Osteoblast (primary cell): ENCODE data around the gene NEU2. TPM values are rescaled to one million over a fixed set of nuclear protein-coding genes. Genes with fewer than 3 reads are reported as not detected.

Source experiments
- DNase-seq: peaks from one replicate; pipeline ENCODE4 v3.0.0; 2011; ENCODE audit warnings: low spot score, mixed read lengths; ENCODE audit not compliant: insufficient read length; ENCODE audit errors: missing footprints
- H2AFZ ChIP-seq: 2 replicates; pipeline ENCODE4 v1.6.0; 2011; ENCODE audit warnings: mild to moderate bottlenecking, low read length
- H3K27ac ChIP-seq: 2 replicates; pipeline ENCODE4 v1.5.1; 2011; ENCODE audit warnings: mild to moderate bottlenecking, low read depth, low read length, moderate library complexity
- H3K27me3 ChIP-seq: 2 replicates; pipeline ENCODE4 v1.6.0; 2012; ENCODE audit warnings: mild to moderate bottlenecking, control low read depth, inconsistent platforms, low read length, moderate library complexity; ENCODE audit not compliant: insufficient read depth
- H3K36me3 ChIP-seq: 2 replicates; pipeline ENCODE4 v1.5.1; 2011; ENCODE audit warnings: mild to moderate bottlenecking, low read length, control low read depth, moderate library complexity; ENCODE audit not compliant: insufficient read depth
- H3K4me1 ChIP-seq: 2 replicates; pipeline ENCODE4 v1.5.1; 2011; ENCODE audit warnings: mild to moderate bottlenecking, low read length, control low read depth, moderate library complexity; ENCODE audit not compliant: insufficient read depth
- H3K4me2 ChIP-seq: 2 replicates; pipeline ENCODE4 v1.6.0; 2011; ENCODE audit warnings: mild to moderate bottlenecking, low read length; ENCODE audit not compliant: insufficient read depth
- H3K4me3 ChIP-seq: fragments of 200-600 bp; sonication (generic); 3 replicates; pipeline ENCODE4 v1.5.1; 2012; ENCODE audit warnings: mild to moderate bottlenecking, low read length, inconsistent platforms; ENCODE audit not compliant: insufficient read depth
- H3K79me2 ChIP-seq: 2 replicates; pipeline ENCODE4 v1.6.0; 2012; ENCODE audit warnings: mild to moderate bottlenecking, low read length, control low read depth, inconsistent platforms; ENCODE audit not compliant: insufficient read depth
- H3K9me3 ChIP-seq: 2 replicates; pipeline ENCODE4 v1.5.1; 2011; ENCODE audit warnings: low read depth, low read length, control low read depth
- H4K20me1 ChIP-seq: 2 replicates; pipeline ENCODE4 v1.6.0; 2012; ENCODE audit warnings: mild to moderate bottlenecking, low read length, control low read depth; ENCODE audit not compliant: insufficient read depth
- total RNA-seq: library from RNA; depleted of rRNA; stranded (reverse); fragments of >200 nt; gene quantifications from 2 replicates; pipeline ENCODE4 v1.2.3, GENCODE V29; 2012
- TF ChIP-seq, protein P1 (sequence below): IDR thresholded peaks from 2 replicates; pipeline ENCODE4 v1.5.1; 2011; ENCODE audit warnings: mild to moderate bottlenecking, low read depth, low read length, moderate library complexity; ENCODE audit errors: extremely low read depth

Gene NEU2
- total RNA-seq, 1 donor: not detected

DNA sequence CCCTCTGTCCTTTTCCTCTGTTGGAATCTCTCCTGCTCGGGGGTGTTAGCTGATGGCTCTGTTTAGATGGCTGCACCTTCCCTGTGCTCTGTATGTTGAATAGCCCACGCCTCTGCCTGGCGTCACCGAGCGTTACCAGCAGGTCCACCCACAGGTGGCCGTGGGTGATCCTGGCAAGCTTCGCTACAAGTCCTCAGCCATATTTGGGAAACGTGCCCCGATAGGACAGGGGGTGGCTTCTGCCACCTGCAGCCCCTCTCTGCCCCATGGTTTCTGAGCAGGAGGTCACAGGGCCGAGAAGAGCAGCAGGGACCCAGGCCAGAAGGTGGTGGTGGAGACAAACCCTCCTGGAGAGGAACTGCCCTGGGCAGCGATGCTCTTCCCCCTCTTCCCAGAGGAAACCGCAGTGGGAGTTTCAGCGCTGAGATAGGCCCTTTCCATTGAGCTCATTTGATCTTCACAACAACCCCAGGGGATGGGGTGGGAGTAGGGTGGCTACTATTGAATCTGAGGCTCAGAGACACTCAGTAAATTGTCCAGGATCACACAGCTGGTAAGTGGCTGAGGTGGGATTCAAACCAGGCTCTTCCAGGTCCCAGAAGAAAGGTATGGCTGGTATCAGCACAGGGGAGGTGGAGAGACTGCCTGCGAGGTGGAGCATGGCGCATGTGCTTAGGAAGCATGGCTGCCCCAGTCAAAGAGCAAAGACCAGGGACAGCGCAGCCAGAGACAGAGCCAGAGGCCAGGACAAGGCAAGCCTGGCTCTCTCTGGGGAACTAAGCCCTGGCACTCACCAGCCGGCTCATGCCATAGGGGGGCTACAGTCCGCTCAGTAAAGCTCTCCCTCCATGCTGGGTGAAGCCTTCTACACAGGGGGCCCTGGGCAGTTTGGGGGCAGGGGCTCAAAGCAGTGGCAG, 34.5 kb upstream of the NEU2 start:
- no peak overlapping the region for H3K27ac ChIP-seq
- no peak overlapping the region for H3K4me3 ChIP-seq
- no peak overlapping the region for H3K4me2 ChIP-seq
- DNase-seq: no peak
- H3K79me2 ChIP-seq: no peaks in the 10 kb centered on the region
- no peaks in the 10 kb centered on the region for H3K4me1 ChIP-seq
- no peak overlapping the region for H2AFZ ChIP-seq
- no peaks in the 10 kb centered on the region for H3K36me3 ChIP-seq
- H4K20me1 ChIP-seq: no peaks in the 10 kb centered on the region
- no peaks in the 10 kb centered on the region for H3K9me3 ChIP-seq
- H3K27me3 ChIP-seq: no peaks in the 10 kb centered on the region
- TF ChIP-seq, protein P1, sequence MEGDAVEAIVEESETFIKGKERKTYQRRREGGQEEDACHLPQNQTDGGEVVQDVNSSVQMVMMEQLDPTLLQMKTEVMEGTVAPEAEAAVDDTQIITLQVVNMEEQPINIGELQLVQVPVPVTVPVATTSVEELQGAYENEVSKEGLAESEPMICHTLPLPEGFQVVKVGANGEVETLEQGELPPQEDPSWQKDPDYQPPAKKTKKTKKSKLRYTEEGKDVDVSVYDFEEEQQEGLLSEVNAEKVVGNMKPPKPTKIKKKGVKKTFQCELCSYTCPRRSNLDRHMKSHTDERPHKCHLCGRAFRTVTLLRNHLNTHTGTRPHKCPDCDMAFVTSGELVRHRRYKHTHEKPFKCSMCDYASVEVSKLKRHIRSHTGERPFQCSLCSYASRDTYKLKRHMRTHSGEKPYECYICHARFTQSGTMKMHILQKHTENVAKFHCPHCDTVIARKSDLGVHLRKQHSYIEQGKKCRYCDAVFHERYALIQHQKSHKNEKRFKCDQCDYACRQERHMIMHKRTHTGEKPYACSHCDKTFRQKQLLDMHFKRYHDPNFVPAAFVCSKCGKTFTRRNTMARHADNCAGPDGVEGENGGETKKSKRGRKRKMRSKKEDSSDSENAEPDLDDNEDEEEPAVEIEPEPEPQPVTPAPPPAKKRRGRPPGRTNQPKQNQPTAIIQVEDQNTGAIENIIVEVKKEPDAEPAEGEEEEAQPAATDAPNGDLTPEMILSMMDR: no peak

DNA sequence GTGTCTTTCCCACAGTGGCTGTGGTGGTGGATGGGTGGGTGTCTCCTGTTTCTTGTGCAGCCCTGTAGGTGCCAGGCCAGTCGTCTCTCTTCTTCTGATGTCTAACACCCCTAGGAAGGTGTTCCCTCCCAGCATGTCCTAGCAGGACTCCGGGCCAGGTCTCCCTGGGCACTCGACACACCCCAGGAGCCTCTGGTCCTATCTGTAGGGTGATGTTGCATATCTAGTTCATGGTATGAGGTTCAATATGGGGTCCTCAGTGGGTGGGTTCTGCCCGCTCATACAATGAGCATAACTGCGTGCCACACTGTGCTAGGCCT, 33.8 kb upstream of the NEU2 start:
- Histone ChIP-seq H3K27ac (no peak overlapping the region), H3K4me1 (no peaks in the 10 kb centered on the region), H2AFZ (no peak overlapping the region), H4K20me1 (no peaks in the 10 kb centered on the region), H3K4me3 (no peak overlapping the region), H3K79me2 (no peaks in the 10 kb centered on the region), H3K27me3 (no peaks in the 10 kb centered on the region), H3K36me3 (no peaks in the 10 kb centered on the region), H3K4me2 (no peak overlapping the region), H3K9me3 (no peaks in the 10 kb centered on the region)
- no peak for DNase-seq
- TF ChIP-seq, protein P1: no peak

GRCh38 chr2:232999354-232999753, 33.1 kb upstream of the NEU2 start:
- Histone ChIP-seq H3K4me2 (no peak overlapping the region), H3K4me1 (no peaks in the 10 kb centered on the region), H3K36me3 (no peaks in the 10 kb centered on the region), H4K20me1 (no peaks in the 10 kb centered on the region), H3K9me3 (no peaks in the 10 kb centered on the region), H3K4me3 (no peak overlapping the region), H2AFZ (no peak overlapping the region), H3K79me2 (no peaks in the 10 kb centered on the region), H3K27ac (no peak overlapping the region), H3K27me3 (no peaks in the 10 kb centered on the region)
- DNase-seq: no peak
- TF ChIP-seq, protein P1: no peak

- Histone ChIP-seq H3K27me3 (peaks cover under 1% of the 10 kb centered on the region), H3K4me2 (no peak overlapping the region), H3K79me2 (no peaks in the 10 kb centered on the region), H3K36me3 (no peaks in the 10 kb centered on the region), H3K4me3 (no peak overlapping the region), H3K27ac (no peak overlapping the region), H3K4me1 (no peaks in the 10 kb centered on the region), H2AFZ (no peak overlapping the region), H3K9me3 (no peaks in the 10 kb centered on the region), H4K20me1 (no peaks in the 10 kb centered on the region)
- TF ChIP-seq, protein P1: no peak
- peak; percentile 78 for DNase-seq
Measured at GRCh38 chr2:233000886-233001750, 31.4 kb upstream of the NEU2 start.
